Stimulated activated CD8-positive, alpha-beta memory T cell treated with anti-CD3 and anti-CD28 coated beads, Interleukin-4, amount 100 ng/mL, for 48 hours (primary cell): Measurements from ENCODE around the gene NODAL.
"Not testable (repeated sequence)": the region's sequence is repeated elsewhere in the genome, so short reads cannot be mapped to it uniquely, and the experiment has no call there.

Source experiments
- DNase-seq: peaks from one replicate; pipeline ENCODE4 v3.0.0-alpha.2; 2020

NODAL gene

GRCh38 chr10:70441161-70441894 is at the start of gene NODAL:
TSS of gene NODAL (minus strand) at chr10:70441681. CDS start at chr10:70441667, 14 bp downstream.
- no peak for DNase-seq

- DNase-seq = no peak
These were observed 48.7 kb upstream of the NODAL start for GRCh38 chr10:70490142-70490541.

DNA sequence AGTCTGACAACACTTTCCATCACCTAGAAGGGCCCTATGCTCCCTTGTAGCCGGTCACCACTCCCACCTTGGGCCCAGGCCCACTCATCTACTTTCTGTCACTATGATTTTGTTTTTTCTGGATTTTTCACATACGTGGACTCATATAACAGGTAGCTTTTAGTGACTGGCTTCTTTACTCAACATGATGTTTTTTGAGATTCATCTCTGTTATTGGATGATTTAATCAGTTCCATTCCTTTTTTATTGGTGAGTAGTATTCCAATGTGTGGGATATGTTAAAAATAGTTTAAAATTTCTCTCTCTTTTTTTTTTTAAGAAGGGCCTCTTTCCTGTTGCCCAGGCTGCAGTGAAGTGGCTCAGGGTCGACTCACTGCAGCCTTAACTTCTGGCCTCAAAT is 46.3 kb upstream of the NODAL start:
- DNase-seq = no peak

- DNase-seq = not testable (repeated sequence)
These were observed 42.4 kb upstream of the NODAL start for GRCh38 chr10:70483872-70484271.

DNA sequence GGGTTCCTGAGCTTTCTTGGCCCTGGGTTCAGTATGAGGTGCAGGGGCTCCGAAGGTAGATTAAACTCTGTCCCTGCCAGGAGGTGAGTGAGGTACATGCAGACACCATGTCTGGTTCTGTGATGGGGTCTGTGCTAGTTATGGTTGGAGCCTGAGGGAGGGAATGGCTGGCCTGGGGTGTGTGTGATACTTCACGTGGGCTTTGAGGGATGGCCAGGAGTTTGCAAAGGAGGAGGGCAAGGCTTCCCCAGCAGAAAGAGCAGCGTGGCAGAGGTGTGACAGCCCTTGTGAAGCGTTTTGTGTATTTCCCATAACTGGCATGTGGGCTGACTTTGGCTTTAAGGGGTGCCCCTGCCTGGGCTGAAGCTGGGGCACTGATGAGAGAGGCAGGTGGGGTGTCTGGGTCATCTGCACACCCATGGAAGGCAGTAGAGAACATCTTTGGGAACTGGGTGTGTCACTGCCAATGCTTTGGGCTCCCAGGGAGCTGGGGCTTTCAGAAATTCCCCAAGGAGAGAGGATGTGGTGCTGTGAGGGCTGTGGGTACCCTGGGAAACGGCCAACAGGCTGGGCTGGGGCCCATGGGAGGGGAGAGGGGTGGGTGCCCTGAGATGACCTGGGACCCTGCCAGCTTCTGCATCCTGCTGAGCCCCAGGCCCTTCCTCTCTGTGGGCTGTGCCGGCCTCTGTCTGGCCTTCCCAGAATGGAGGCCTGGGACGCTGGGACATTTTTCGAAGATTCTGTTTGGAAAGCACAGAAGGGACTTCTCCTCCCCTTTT is 41.7 kb upstream of the NODAL start:
- no peak for DNase-seq

DNA sequence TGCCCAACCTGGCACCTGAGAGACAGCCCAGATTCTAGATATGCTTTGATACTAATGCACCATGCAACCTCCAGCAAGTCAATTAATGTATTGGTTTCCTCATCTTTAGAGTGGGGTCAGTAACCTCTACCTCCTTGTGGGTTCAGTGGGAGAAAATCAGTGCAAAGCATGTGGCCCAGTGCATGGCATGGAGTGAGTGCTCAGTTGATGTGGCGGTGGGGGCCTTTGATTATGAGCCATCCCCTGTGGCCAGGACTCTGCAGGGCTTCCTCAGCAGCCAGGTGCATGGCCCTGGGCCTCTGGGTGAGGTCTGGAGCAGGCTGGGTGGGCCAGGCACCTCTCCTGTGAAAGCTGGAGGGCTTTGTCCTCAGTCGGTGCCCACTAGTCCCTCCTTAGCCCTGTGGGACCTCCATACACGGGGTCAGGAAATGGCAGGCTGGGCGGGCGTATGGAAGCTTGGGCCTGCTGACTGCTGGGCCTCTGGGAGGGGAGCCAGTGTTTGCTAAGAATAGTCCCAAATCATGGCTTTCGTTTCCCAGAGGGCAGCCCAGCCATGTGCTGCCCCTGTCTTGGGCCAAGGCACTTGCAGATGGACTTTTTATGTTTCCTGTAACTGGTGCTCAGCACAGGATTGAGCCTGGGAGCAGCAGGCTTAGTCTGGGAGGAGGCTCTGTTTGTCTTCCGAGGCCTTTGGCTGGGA is 40.5 kb upstream of the NODAL start:
- no peak for DNase-seq

- DNase-seq = no peak
These were observed 39.6 kb upstream of the NODAL start for GRCh38 chr10:70481105-70481504.

DNA sequence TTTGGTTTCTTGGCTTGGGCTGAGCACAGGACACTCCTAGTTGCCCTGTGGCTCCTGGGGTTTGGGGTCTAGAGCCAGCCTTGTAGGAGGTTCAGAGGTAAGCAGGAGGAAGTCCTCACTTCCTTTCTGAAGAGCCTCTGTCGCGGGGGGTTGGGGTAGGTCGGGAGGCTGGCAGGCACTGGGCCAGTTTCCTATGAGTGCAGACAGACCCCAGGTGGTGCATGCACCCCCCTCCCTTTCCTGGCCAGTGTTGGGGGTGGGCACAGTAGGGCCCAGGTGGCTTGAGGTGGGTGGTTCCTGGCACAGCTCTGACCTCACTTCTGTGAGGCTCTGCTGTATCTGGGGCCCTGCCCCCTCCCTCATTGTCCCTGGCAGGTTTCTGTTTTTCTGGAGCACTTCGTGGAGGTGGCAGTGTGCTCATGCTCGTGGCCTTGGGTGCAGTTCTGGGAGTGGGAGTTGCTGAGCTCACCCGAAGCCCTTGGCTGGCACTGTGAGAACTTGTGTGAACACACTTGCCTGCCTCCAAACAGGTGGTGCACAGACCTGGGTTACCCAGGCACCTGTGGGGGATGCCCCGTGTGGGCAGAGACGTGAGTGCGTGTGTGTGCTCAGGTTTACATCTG is 38.9 kb upstream of the NODAL start:
- DNase-seq = peak; percentile 39

- DNase-seq = no peak
These were observed 38.3 kb upstream of the NODAL start for GRCh38 chr10:70479626-70480238.

DNA sequence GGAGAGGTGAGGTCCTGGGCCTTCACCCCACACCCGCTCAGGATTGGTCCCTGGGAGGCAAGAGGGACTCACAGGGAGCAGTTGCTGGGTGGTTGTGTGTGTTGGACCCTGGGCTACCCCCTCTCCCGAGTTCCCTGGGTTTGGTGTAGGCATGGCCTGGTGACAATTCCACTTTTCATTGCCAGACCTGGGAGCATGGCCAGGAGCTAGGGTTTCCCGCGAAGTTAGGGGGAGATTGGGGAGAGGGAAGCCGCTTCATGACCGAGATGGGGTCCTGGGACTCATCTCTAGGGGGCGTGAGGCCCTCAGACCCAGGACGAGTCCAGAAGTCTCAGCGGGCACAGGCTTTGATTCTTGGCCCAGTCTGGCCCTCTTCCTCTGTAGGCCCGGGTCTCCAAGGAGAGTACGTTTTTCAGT is 37.7 kb upstream of the NODAL start:
- peak; percentile 36 for DNase-seq

DNA sequence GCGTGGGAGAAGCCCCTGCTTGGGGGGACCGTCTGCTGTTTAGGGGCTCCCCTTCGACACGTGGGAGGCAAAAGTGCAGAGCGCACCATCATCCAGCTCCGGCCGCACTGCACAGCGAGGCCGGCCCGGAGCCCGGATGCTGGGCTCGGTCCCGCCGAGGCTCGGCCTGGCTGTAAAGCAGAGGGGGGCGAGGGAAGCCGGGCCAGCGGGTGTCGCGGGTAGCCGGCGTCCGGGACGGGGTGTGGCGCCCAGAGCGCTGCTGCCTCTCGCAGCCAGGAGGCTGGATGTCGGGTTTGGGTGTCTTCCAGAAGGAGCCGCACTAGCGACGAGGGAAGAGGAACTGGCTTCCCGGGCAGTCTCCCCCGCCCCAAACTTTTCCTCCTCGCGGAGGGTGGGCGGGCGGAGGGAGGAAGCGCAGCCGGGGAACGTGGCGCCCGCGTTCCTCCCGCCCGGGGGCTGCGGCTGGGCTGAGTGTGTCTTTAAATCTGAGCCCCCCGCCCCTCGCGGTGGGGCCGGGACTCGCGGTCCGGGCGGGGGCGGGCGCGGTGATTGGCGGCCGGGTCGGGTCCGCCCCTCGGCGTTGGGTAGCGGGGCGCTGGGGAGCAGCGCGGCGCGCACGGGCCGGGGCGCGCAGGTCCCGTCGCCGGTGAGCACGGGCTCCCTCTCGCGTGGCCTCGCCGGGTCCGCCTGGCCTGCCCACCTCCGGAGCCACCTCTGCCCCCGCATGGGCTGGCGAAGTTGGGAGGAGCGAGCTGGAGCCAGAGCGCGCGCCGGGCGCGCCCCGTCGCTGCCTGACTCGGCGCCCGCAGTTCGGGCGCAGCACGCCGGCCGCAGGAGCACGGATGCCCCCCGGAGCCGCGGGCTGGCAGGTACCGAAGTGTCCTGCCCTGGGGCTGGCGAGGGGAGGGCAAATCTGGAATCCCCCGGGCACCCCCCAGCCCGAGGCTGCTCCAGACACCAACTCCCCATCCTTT is 37.0 kb upstream of the NODAL start, which contains the start of gene PALD1:
PALD1 (plus strand) TSS at position 577 of the 974 bp plus-strand sequence. CDS start 47,185 bp downstream, outside the sequence.
- peak; percentile 63 for DNase-seq

DNA sequence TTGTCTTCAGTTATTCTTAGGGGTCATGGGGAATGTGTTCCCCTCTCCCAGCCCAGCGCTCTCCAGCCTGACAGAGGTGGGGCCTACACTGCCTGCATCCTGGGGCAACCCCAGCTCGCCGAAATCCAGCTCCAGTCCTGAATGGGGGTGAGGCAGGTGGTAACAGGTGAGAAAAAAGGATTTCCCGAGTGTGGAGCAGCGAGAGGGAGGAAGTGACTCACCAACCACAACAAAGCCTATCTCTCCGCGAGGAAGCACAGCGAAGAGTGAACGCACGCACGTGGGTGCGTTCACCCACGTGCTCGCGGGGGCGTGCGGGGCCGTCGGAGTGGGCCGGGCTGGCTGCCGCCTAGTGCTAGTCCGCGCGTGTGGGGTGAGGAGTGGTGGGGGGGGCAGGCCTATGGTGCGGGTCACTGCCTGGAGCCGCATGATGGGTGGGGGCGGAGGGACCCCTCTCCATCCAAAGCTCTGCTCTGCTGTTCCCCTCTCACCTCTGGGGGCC is 36.2 kb upstream of the NODAL start:
- peak; percentile 78 for DNase-seq

DNA sequence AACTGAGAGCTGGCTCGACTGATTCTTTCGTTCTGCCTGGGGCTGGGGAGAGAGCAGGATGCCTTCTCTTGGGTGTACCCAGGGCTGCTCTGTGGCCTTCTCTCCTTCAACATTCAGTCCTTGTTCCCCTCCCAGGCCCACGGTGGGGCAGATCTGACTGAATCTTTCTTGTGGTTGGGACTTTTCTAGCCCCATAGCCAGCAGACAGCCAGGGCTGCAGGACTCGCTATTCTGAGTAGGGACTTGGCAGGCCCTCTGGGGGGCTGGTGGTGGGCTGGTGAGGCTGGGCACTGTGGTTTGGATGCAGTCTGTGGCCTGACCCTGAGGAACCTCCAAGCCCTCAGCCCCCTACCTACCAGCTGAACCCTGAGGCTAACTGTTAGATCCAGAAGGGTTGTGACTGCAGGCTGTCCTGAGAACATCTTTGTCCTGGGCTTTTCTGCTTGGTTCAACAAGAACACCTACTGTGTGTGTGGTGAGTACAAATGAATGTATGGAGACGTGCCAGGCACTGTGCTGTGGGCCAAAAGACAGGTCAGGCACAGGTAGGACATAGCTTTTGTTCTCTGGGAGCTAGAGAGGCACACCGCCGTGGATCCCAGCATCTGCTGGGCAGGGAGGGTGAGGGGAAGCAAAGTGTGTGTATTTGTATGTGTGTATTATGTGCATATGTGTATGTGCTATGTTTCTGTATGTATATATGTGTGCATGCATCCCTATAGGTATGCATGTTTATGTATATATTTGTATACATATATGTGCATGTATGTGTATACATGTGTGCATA is 35.0 kb upstream of the NODAL start:
- DNase-seq = peak; percentile 37

DNA sequence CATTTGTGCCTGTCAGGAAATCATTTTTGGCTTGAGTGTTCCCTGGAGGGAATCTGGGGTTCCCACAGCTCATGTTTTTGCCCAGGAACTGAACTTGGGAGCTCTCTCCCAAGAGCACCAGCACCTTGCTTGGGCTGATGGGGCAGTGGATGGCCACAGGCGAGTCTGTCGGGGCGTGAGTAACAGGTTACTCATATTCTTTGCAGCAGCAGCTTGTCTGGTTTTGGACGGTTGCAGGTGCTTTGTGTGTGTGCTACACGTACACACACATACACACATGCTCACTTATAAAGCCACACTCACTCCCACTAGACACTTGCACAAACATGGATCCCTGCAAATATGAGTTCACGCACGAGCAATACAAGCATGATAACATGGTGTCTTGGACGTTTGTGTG is 34.2 kb upstream of the NODAL start:
- DNase-seq = peak; percentile 47

DNA sequence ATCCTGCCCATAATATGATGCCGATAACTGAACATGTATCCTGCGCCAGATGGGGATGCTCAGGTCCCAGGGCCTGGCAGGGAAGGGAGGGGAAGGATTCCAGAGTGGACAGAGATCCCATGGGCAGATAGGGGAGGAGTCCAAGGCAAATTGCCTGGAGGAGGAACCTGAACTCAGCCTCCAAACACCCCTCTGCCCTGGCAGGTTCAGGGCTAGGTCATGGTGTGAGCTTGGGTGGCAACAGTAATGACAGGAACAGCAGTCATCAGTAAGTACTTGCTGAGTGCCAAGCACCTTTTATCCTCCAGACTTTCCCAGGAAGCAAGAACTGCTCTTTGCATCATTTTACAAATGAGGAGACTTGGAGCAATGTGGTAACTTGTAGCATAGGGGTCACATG is 33.3 kb upstream of the NODAL start:
- no peak for DNase-seq

DNA sequence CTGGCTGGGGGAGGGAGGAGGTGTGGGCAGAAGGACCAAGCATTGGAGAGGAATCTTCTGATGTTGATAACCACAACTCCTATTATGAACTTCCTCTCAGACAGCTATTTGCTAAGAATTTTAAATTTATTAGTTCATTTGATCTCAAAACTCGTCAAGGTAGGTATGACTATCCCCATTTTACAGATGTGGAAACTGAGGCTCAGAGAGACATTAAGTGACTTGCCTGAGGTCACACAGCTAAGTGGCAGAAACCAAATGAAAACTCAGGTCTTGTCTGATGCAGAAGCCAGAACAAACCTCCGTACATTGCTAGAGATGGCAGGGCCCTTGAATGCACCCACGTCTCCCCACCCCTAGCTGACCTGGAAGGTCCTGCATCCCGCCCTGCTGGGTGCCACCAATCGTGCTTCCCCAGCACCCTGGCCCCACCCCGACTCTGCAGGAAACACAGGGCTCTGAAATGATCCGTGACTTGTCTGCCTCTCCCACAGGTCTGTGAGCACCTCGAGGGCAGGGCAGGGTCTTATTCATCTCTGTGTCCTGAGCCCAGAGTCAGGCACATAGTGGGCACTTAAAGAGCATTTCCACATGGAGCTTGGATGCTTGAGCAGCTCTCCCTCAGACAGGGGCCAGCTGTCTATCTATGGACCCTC is 31.4 kb upstream of the NODAL start:
- no peak for DNase-seq

DNA sequence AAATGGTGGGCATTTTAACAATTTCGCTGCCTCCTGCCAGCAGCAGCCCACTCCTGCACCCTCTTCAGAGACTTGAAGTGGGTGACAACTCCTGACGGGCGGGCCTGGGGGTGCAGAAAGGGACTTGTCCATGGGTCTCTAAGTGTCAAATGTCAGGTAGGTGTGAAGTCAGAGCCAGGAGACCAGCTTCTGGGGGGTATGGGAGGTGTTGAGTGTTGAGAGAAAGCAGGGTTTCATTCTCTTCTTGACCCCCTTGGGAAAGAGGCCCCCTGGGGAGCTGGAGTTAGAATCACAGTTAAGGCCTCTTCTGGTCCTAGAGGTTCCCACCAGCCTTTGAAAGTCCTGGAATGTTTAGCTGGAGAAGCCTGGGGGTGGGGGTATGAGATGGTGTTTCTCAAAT is 25.5 kb upstream of the NODAL start:
- DNase-seq = no peak

DNA sequence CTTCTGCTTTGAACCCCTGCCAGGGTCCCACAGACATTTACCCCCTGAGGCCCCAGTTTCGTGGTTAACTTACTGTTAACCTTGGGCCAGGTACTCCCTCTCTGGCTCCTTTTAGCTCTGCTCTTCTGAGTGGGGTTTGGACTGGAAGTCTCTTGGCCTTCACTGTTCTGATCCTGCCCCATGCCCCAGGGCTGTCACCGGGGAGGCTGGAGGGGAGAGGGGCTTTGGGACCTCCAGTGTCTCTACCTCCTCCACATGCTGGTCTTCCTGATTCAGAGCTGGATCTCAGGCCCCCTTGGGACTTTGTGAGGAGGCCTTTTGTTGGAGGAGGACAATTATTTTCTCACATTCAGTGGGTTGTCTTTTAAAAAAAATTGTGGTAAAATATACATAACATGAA is 24.4 kb upstream of the NODAL start:
- DNase-seq = no peak

GRCh38 chr10:70465278-70465677 is 23.8 kb upstream of the NODAL start:
- no peak for DNase-seq
